ENCODE data around the gene LYZL6. TPM values are rescaled to one million over a fixed set of nuclear protein-coding genes. Genes with fewer than 3 reads are reported as not detected.

The LYZL6 gene
- polyA plus RNA-seq, 1 donor (not counting 4 experiments of a cell fraction or from before 2014, with no cell fraction given): not detected

DNA sequence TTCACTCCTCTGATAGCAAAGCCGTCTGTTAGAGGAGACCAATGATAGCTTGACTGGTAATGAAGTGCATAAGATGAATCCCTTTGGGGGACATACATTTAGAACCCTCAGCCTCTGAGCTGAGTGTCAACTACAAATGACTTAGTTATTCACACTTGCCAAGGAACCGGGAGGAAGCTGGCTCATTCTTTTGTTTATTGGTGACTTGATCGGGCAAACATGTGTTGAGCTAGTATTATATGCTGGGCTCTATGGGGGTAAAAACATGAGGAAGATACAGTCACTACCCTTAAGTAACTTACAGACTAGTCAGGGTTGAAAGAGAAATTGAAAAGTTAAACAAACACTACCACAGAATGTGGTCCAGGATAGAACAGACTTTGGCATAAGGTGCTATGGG is 34.8 kb upstream of the LYZL6 start:
- no peak for FAIRE-seq
- DNase-seq (ENCODE audit: low read depth, low spot score): no peak
- H3K4me3 ChIP-seq (ENCODE audit: control insufficient read depth in 2 of 3, extremely low read depth in 1 of 3, insufficient read depth in 2 of 3, low read depth in 1 of 3, low read length in 3 of 3): no peak overlapping the region
- dilution Hi-C loops (cut with MboI; ENCODE audit: extremely low pct_ligation_motif_present, low sequenced_read_pairs): loop anchor here (25.0 kb wide), 1 partner anchor 159 kb away; no protein-coding TSS in a partner anchor
- no peak for TF ChIP-seq EZH2 (IDR thresholded peaks at IDR 0.05; ENCODE audit: low read length)
- TF ChIP-seq, protein P1, sequence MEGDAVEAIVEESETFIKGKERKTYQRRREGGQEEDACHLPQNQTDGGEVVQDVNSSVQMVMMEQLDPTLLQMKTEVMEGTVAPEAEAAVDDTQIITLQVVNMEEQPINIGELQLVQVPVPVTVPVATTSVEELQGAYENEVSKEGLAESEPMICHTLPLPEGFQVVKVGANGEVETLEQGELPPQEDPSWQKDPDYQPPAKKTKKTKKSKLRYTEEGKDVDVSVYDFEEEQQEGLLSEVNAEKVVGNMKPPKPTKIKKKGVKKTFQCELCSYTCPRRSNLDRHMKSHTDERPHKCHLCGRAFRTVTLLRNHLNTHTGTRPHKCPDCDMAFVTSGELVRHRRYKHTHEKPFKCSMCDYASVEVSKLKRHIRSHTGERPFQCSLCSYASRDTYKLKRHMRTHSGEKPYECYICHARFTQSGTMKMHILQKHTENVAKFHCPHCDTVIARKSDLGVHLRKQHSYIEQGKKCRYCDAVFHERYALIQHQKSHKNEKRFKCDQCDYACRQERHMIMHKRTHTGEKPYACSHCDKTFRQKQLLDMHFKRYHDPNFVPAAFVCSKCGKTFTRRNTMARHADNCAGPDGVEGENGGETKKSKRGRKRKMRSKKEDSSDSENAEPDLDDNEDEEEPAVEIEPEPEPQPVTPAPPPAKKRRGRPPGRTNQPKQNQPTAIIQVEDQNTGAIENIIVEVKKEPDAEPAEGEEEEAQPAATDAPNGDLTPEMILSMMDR (optimal IDR thresholded peaks at IDR 0.05 in 1 of 3, IDR thresholded peaks at IDR 0.05 in 1 of 3, conservative IDR thresholded peaks at IDR 0.05 in 1 of 3; ENCODE audit: extremely low read depth in 1 of 3, insufficient read depth in 2 of 3, low read length in 3 of 3): no peak
- H3K27me3 ChIP-seq (ENCODE audit: control insufficient read depth, extremely low read depth, insufficient read depth, low read length): peaks cover 5% of the 10 kb centered on the region
- H2AFZ ChIP-seq (ENCODE audit: control insufficient read depth, low read length): no peak overlapping the region
- H4K20me1 ChIP-seq (ENCODE audit: control insufficient read depth, extremely low read depth, insufficient read depth, low read length): no peaks in the 10 kb centered on the region
- no peak overlapping the region for H3K9ac ChIP-seq (ENCODE audit: control insufficient read depth, extremely low read depth, insufficient read depth, low read length)
- H3K9me3 ChIP-seq (ENCODE audit: control insufficient read depth, low read depth, low read length): no peaks in the 10 kb centered on the region
- no peaks in the 10 kb centered on the region for H3K36me3 ChIP-seq (ENCODE audit: control insufficient read depth in 2 of 2, extremely low read depth in 1 of 2, insufficient read depth in 2 of 2, low read length in 2 of 2)
- no peak overlapping the region for H3K27ac ChIP-seq (ENCODE audit: control insufficient read depth, insufficient read depth, low read length)
- H3K79me2 ChIP-seq (ENCODE audit: control insufficient read depth, insufficient read depth, low read length): no peaks in the 10 kb centered on the region
- no peak overlapping the region for H3K4me2 ChIP-seq (ENCODE audit: control insufficient read depth, extremely low read depth, insufficient read depth, low read depth, low read length)
- no peaks in the 10 kb centered on the region for H3K9me1 ChIP-seq (ENCODE audit: control insufficient read depth, extremely low read depth, insufficient read depth, low read length)
- peaks cover 12% of the 10 kb centered on the region for H3K4me1 ChIP-seq (ENCODE audit: control insufficient read depth, extremely low read depth, insufficient read depth, low read length)

DNA sequence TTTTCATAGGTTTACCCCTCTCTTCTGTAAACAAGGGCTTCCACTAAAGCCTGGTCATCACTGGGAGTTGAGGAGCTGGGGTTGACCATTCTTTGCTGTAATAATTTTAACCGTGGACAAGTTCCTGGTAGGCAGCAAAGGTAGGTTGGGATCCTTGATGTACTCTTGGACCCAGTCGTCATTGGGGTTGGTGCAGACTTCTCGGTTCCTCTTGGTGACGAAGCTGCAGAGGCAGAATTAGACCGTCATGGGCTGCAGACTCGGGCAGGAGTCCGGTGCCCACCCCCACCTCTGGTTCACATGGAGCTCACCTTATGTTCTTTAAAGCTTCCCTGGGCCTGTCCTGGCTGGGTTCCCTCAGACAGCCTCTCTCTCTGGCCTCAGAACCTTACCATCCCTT is 34.0 kb upstream of the LYZL6 start:
- Histone ChIP-seq H3K27me3 (ENCODE audit: control insufficient read depth, extremely low read depth, insufficient read depth, low read length) (peaks cover 4% of the 10 kb centered on the region), H2AFZ (ENCODE audit: control insufficient read depth, low read length) (no peak overlapping the region), H3K9me3 (ENCODE audit: control insufficient read depth, low read depth, low read length) (no peaks in the 10 kb centered on the region), H3K36me3 (ENCODE audit: control insufficient read depth in 2 of 2, extremely low read depth in 1 of 2, insufficient read depth in 2 of 2, low read length in 2 of 2) (no peaks in the 10 kb centered on the region), H4K20me1 (ENCODE audit: control insufficient read depth, extremely low read depth, insufficient read depth, low read length) (no peaks in the 10 kb centered on the region), H3K4me1 (ENCODE audit: control insufficient read depth, extremely low read depth, insufficient read depth, low read length) (peaks cover 18% of the 10 kb centered on the region), H3K4me3 (ENCODE audit: control insufficient read depth in 2 of 3, extremely low read depth in 1 of 3, insufficient read depth in 2 of 3, low read depth in 1 of 3, low read length in 3 of 3) (no peak overlapping the region), H3K27ac (ENCODE audit: control insufficient read depth, insufficient read depth, low read length) (no peak overlapping the region), H3K9me1 (ENCODE audit: control insufficient read depth, extremely low read depth, insufficient read depth, low read length) (no peaks in the 10 kb centered on the region), H3K79me2 (ENCODE audit: control insufficient read depth, insufficient read depth, low read length) (no peaks in the 10 kb centered on the region), H3K4me2 (ENCODE audit: control insufficient read depth, extremely low read depth, insufficient read depth, low read depth, low read length) (no peak overlapping the region), H3K9ac (ENCODE audit: control insufficient read depth, extremely low read depth, insufficient read depth, low read length) (no peak overlapping the region)
- dilution Hi-C loops (cut with MboI; ENCODE audit: extremely low pct_ligation_motif_present, low sequenced_read_pairs): loop anchor here (25.0 kb wide), 1 partner anchor 160 kb away; no protein-coding TSS in a partner anchor
- DNase-seq (ENCODE audit: low read depth, low spot score): no peak
- TF ChIP-seq, protein P1 (optimal IDR thresholded peaks at IDR 0.05 in 1 of 3, IDR thresholded peaks at IDR 0.05 in 1 of 3, conservative IDR thresholded peaks at IDR 0.05 in 1 of 3; ENCODE audit: extremely low read depth in 1 of 3, insufficient read depth in 2 of 3, low read length in 3 of 3): no peak
- TF ChIP-seq EZH2 (IDR thresholded peaks at IDR 0.05; ENCODE audit: low read length): no peak
- FAIRE-seq: no peak
